Gastroesophageal sphincter (tissue), 3 donors: Measurements from ENCODE around the gene GOLM1.

Source experiments
- CTCF ChIP-seq, 4 experiments: fragments of 200-600 bp in 2 of 4; fragments of 450-650 bp in 2 of 4; sonication (generic) in 1 of 4; IDR thresholded peaks; one replicate each; pipeline ENCODE4 v1.5.1; 2017 to 2019; ENCODE audit warnings: antibody characterized with exemption in 4 of 4, mild to moderate bottlenecking in 2 of 4, moderate library complexity in 2 of 4
- EP300 ChIP-seq: sonication (generic); formaldehyde crosslinking; IDR thresholded peaks from one replicate; pipeline ENCODE4 v1.6.1; 2017; ENCODE audit warnings: antibody characterized with exemption, mild to moderate bottlenecking
- POLR2A ChIP-seq, 2 donors: fragments of 450-650 bp; IDR thresholded peaks; one replicate each; pipeline ENCODE4 v1.6.1; 2017; ENCODE audit warnings: antibody characterized with exemption in 2 of 2, mild to moderate bottlenecking in 2 of 2, moderate library complexity in 1 of 2
- POLR2AphosphoS5 ChIP-seq: sonication (generic); formaldehyde crosslinking; IDR thresholded peaks from one replicate; pipeline ENCODE4 v1.6.1; 2017; ENCODE audit warnings: antibody characterized with exemption

GRCh38 chr9:86077276-86077675 is 22.1 kb downstream of the GOLM1 start:
- TF ChIP-seq CTCF (IDR thresholded peaks at IDR 0.05), result no peak
- TF ChIP-seq POLR2A (IDR thresholded peaks at IDR 0.05), result no peak
- TF ChIP-seq EP300, result no peak
- peak; percentile 65 for TF ChIP-seq POLR2AphosphoS5
